PC-9 (cell line): ENCODE measurements around the gene IGF2R. TPM values are rescaled to one million over a fixed set of nuclear protein-coding genes. Genes with fewer than 3 reads are reported as not detected.

Experiments used
- BruUV-seq: library from RNA; stranded (reverse); fragments of 400-500 nt; replicated peaks from 2 replicates; lab custom pipeline; 2021; lab: Mats Ljungman, UMichigan
- CTCF ChIA-PET: fragments of 300-600 bp; sonication (Branson Sonifier 250); formaldehyde crosslinking; loops from one replicate; lab custom pipeline; 2022; ENCODE audit warnings: antibody characterized with exemption; lab: Charles Lee
- POLR2A ChIA-PET: fragments of 300-600 bp; sonication (Branson Sonifier 250); formaldehyde crosslinking; loops from one replicate; lab custom pipeline; 2022; ENCODE audit warnings: antibody characterized with exemption; ENCODE audit not compliant: unreplicated experiment; lab: Charles Lee
- DNase-seq, 2 experiments: peaks; one replicate each; pipeline versions ENCODE4 v3.0.0 to v3.0.0-alpha.2; 2015 to 2022; ENCODE audit warnings: mixed read lengths in 1 of 2
- H2AFZ ChIP-seq: fragments of 200-600 bp; sonication (generic); 2 replicates; pipeline ENCODE4 v1.8.1; 2017; ENCODE audit warnings: antibody characterized with exemption
- H3F3A ChIP-seq: fragments of 200-600 bp; sonication (generic); 2 replicates; pipeline ENCODE4 v1.8.1; 2017; ENCODE audit warnings: antibody characterized with exemption, mild to moderate bottlenecking, low read depth; ENCODE audit not compliant: insufficient read depth
- H3K27ac ChIP-seq: fragments of 200-600 bp; sonication (generic); 2 replicates; pipeline ENCODE4 v1.6.1; 2016; ENCODE audit warnings: mixed run types
- H3K27me3 ChIP-seq: fragments of 200-600 bp; sonication (generic); 2 replicates; pipeline ENCODE4 v1.6.1; 2016; ENCODE audit warnings: low read depth, mixed run types; ENCODE audit not compliant: insufficient read depth
- H3K36me3 ChIP-seq: fragments of 200-600 bp; sonication (generic); 2 replicates; pipeline ENCODE4 v1.6.1; 2016; ENCODE audit warnings: low read depth, mixed run types
- H3K4me1 ChIP-seq: fragments of 200-600 bp; sonication (generic); replicated peaks from 2 replicates; pipeline ENCODE4 v1.6.1; 2016; ENCODE audit warnings: mixed run types; ENCODE audit not compliant: insufficient read depth
- H3K4me2 ChIP-seq: fragments of 200-600 bp; sonication (generic); 2 replicates; pipeline ENCODE4 v1.6.1; 2017; ENCODE audit warnings: mixed run types
- H3K4me3 ChIP-seq: fragments of 200-600 bp; sonication (generic); 2 replicates; pipeline ENCODE4 v1.6.1; 2016; ENCODE audit warnings: mixed run types
- H3K79me2 ChIP-seq: fragments of 200-600 bp; sonication (generic); 2 replicates; pipeline ENCODE4 v1.6.1; 2017; ENCODE audit warnings: low read depth, mixed run types
- H3K9me2 ChIP-seq: fragments of 200-600 bp; sonication (generic); 2 replicates; pipeline ENCODE4 v1.8.1; 2017; ENCODE audit warnings: mild to moderate bottlenecking; ENCODE audit not compliant: insufficient read depth
- H3K9me3 ChIP-seq: fragments of 200-600 bp; sonication (generic); 2 replicates; pipeline ENCODE4 v1.8.1; 2016; ENCODE audit warnings: low read depth; ENCODE audit not compliant: insufficient read depth
- H4K20me1 ChIP-seq: fragments of 200-600 bp; sonication (generic); 2 replicates; pipeline ENCODE4 v1.8.1; 2017; ENCODE audit not compliant: insufficient read depth
- EZH2 ChIP-seq: fragments of 200-600 bp; sonication (generic); IDR thresholded peaks from 2 replicates; pipeline ENCODE4 v1.8.0; 2017; ENCODE audit warnings: antibody characterized with exemption, low read depth
- intact Hi-C: fragments of 100-400 bp; cut with micrococcal nuclease; formaldehyde crosslinking; loops from one replicate; pipeline ENCODE4 v1.10.0; 2022; ENCODE audit not compliant: unreplicated experiment
- total RNA-seq: library from RNA; stranded (reverse); gene quantifications from 2 replicates; pipeline ENCODE4 v1.2.3, GENCODE V29; 2021
- TF ChIP-seq, protein P1 (sequence below): fragments of 200-600 bp; sonication (generic); conservative IDR thresholded peaks from 2 replicates; pipeline ENCODE4 v1.6.1; 2017; ENCODE audit warnings: mixed run types, antibody characterized with exemption, mild to moderate bottlenecking, moderate library complexity

The IGF2R gene
- total RNA-seq, 1 experiment from 2014 or later = 53.1 TPM

- Histone ChIP-seq H4K20me1 (no peaks in the 10 kb centered on the region), H3K27me3 (no peaks in the 10 kb centered on the region), H3K4me2 (no peak overlapping the region), H3K4me1 (no peaks in the 10 kb centered on the region), H3K79me2 (no peaks in the 10 kb centered on the region), H2AFZ (no peak overlapping the region), H3K9me2 (no peaks in the 10 kb centered on the region), H3K36me3 (no peaks in the 10 kb centered on the region), H3K9me3 (no peaks in the 10 kb centered on the region), H3K4me3 (no peak overlapping the region), H3K27ac (no peak overlapping the region), H3F3A (no peaks in the 10 kb centered on the region)
- ChIA-PET CTCF (no interaction called here), POLR2A (no interaction called here)
- DNase-seq = no peak
- TF ChIP-seq EZH2 = no peak
- TF ChIP-seq, protein P1, sequence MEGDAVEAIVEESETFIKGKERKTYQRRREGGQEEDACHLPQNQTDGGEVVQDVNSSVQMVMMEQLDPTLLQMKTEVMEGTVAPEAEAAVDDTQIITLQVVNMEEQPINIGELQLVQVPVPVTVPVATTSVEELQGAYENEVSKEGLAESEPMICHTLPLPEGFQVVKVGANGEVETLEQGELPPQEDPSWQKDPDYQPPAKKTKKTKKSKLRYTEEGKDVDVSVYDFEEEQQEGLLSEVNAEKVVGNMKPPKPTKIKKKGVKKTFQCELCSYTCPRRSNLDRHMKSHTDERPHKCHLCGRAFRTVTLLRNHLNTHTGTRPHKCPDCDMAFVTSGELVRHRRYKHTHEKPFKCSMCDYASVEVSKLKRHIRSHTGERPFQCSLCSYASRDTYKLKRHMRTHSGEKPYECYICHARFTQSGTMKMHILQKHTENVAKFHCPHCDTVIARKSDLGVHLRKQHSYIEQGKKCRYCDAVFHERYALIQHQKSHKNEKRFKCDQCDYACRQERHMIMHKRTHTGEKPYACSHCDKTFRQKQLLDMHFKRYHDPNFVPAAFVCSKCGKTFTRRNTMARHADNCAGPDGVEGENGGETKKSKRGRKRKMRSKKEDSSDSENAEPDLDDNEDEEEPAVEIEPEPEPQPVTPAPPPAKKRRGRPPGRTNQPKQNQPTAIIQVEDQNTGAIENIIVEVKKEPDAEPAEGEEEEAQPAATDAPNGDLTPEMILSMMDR = no peak
- no TSS peak for BruUV-seq
- intact Hi-C loops = no loop called here
These were observed 82.5 kb downstream of the IGF2R start for GRCh38 chr6:160051390-160051789.

- Histone ChIP-seq H3K4me3 (no peak overlapping the region), H3K9me3 (no peaks in the 10 kb centered on the region), H3K4me2 (no peak overlapping the region), H3F3A (no peaks in the 10 kb centered on the region), H3K27me3 (no peaks in the 10 kb centered on the region), H4K20me1 (no peaks in the 10 kb centered on the region), H3K27ac (no peak overlapping the region), H3K36me3 (no peaks in the 10 kb centered on the region), H3K79me2 (no peaks in the 10 kb centered on the region), H3K4me1 (no peaks in the 10 kb centered on the region), H3K9me2 (no peaks in the 10 kb centered on the region), H2AFZ (no peak overlapping the region)
- no peak for DNase-seq
- POLR2A ChIA-PET = no interaction called here
- CTCF ChIA-PET = no interaction called here
- no TSS peak for BruUV-seq
- intact Hi-C loops = no loop called here
- TF ChIP-seq, protein P1 = no peak
These were observed 85.4 kb downstream of the IGF2R start for GRCh38 chr6:160054271-160054670.

DNA sequence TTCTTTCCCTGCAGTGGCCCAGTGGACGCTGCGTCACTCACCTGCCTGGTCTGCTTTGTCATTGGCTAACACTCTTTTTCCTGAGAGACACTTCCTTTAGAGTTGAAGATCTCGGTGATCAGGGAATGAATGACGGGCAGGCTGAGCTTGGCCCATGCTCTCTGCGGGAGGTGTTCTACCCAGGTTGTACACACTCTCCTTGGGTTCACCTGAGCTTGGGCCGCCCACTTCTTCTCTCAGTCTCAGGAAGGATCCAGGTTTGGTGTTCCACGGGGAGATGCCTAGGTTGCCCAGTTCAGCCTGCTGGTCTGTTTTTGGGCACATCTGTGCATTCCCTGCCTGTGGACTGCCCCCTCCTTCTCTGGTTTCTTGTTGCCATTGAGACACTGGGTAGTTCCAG lies 86.0 kb downstream of the IGF2R start:
- H2AFZ ChIP-seq = no peak overlapping the region
- CTCF ChIA-PET = no interaction called here

More for the DNA sequence above, 86.0 kb downstream of the IGF2R start:
- H3F3A ChIP-seq = no peaks in the 10 kb centered on the region
- POLR2A ChIA-PET = no interaction called here
- no peaks in the 10 kb centered on the region for H3K4me1 ChIP-seq
- H3K4me2 ChIP-seq = no peak overlapping the region
- intact Hi-C loops = no loop called here
- H3K9me2 ChIP-seq = no peaks in the 10 kb centered on the region
- H3K79me2 ChIP-seq = no peaks in the 10 kb centered on the region
- H3K27me3 ChIP-seq = no peaks in the 10 kb centered on the region
- TF ChIP-seq EZH2 = no peak
- TF ChIP-seq, protein P1 = no peak
- H3K36me3 ChIP-seq = no peaks in the 10 kb centered on the region
- no TSS peak for BruUV-seq
- H3K27ac ChIP-seq = no peak overlapping the region
- DNase-seq = no peak
- H3K4me3 ChIP-seq = no peak overlapping the region
- H3K9me3 ChIP-seq = no peaks in the 10 kb centered on the region
- H4K20me1 ChIP-seq = no peaks in the 10 kb centered on the region
